SK-N-SH (cell line): ENCODE measurements around the gene TRIP13. TPM values are rescaled to one million over a fixed set of nuclear protein-coding genes. Genes with fewer than 3 reads are reported as not detected.
"Not testable (repeated sequence)": the region's sequence is repeated elsewhere in the genome, so short reads cannot be mapped to it uniquely, and the experiment has no call there.

Experiments used
- CTCF ChIA-PET: fragments of 300-600, 350-600 bp; formaldehyde crosslinking; extraction: SDS; loops from one replicate; lab custom pipeline; 2021; lab: Yijun Ruan, JAX
- POLR2A ChIA-PET: fragments of 350-600 bp; sonication (Branson Sonifier 250); formaldehyde crosslinking; extraction: SDS; loops from one replicate; lab custom pipeline; 2020; ENCODE audit warnings: antibody characterized with exemption, inconsistent platforms; lab: Yijun Ruan, JAX
- DNase-seq: peaks from one replicate; pipeline ENCODE4 v3.0.0; 2012
- H2AFZ ChIP-seq: fragments of 200-600 bp; sonication (generic); 2 replicates; pipeline ENCODE4 v1.8.1; 2016; ENCODE audit warnings: antibody characterized with exemption, mild to moderate bottlenecking, low read depth
- H3F3A ChIP-seq: fragments of 200-600 bp; sonication (generic); replicated peaks from 2 replicates; pipeline ENCODE3; 2016; ENCODE audit warnings: antibody characterized with exemption, mild to moderate bottlenecking; ENCODE audit not compliant: insufficient read depth
- H3K27ac ChIP-seq, 2 experiments: fragments of 200-500 bp in 1 of 2; fragments of 200-600 bp in 1 of 2; sonication (Bioruptor generic) in 1 of 2; sonication (generic), shearing (Covaris generic) in 1 of 2; 2 replicates each; pipeline versions ENCODE4 v1.5.1 to v1.6.1; 2014 to 2016; ENCODE audit warnings: low read depth in 2 of 2, inconsistent platforms in 1 of 2, low read length in 1 of 2, mild to moderate bottlenecking in 1 of 2, mixed read lengths in 1 of 2
- H3K27me3 ChIP-seq: fragments of 200-600 bp; sonication (generic), shearing (Covaris generic); 2 replicates; pipeline ENCODE4 v1.6.1; 2016; ENCODE audit warnings: mixed run types; ENCODE audit not compliant: insufficient read depth
- H3K36me3 ChIP-seq, 2 experiments: fragments of 200-500 bp in 1 of 2; fragments of 200-600 bp in 1 of 2; sonication (Bioruptor generic) in 1 of 2; sonication (generic) in 1 of 2; replicated peaks in 1 of 2; 2 replicates each; pipeline versions ENCODE3 to v1.5.1; 2014 to 2016; ENCODE audit warnings: low read length in 1 of 2, mild to moderate bottlenecking in 1 of 2; ENCODE audit not compliant: insufficient read depth in 2 of 2, control insufficient read depth in 1 of 2
- H3K4me1 ChIP-seq, 2 experiments: fragments of 200-500 bp in 1 of 2; fragments of 200-600 bp in 1 of 2; sonication (Bioruptor generic) in 1 of 2; sonication (generic), shearing (Covaris generic) in 1 of 2; 2 replicates each; pipeline versions ENCODE4 v1.5.1 to v1.6.1; 2014 to 2016; ENCODE audit warnings: low read depth in 1 of 2, low read length in 1 of 2, mixed run types in 1 of 2; ENCODE audit not compliant: insufficient read depth in 2 of 2, control insufficient read depth in 1 of 2
- H3K4me2 ChIP-seq: fragments of 200-600 bp; sonication (generic), shearing (Covaris generic); 2 replicates; pipeline ENCODE4 v1.6.1; 2017; ENCODE audit warnings: mixed run types
- H3K4me3 ChIP-seq, 2 experiments: fragments of 200-500 bp in 1 of 2; fragments of 200-600 bp in 1 of 2; sonication (Bioruptor generic) in 1 of 2; sonication (generic), shearing (Covaris generic) in 1 of 2; 2 replicates each; pipeline versions ENCODE4 v1.5.1 to v1.8.1; 2014 to 2016; ENCODE audit warnings: low read depth in 2 of 2, inconsistent platforms in 1 of 2, low read length in 1 of 2, mild to moderate bottlenecking in 1 of 2, mixed read lengths in 1 of 2, moderate library complexity in 1 of 2
- H3K79me2 ChIP-seq: fragments of 200-600 bp; sonication (generic); 2 replicates; pipeline ENCODE4 v1.8.1; 2017; ENCODE audit warnings: mild to moderate bottlenecking; ENCODE audit not compliant: insufficient read depth
- H3K9ac ChIP-seq: fragments of 200-600 bp; sonication (generic); 2 replicates; pipeline ENCODE4 v1.6.1; 2017; ENCODE audit warnings: mixed run types
- H3K9me2 ChIP-seq: fragments of 200-600 bp; sonication (generic); 2 replicates; pipeline ENCODE4 v1.6.1; 2017; ENCODE audit warnings: mixed run types
- H3K9me3 ChIP-seq: fragments of 200-600 bp; sonication (generic); 2 replicates; pipeline ENCODE4 v1.6.1; 2017; ENCODE audit warnings: mixed run types, mild to moderate bottlenecking, moderate library complexity
- H4K20me1 ChIP-seq: fragments of 200-600 bp; sonication (generic); 2 replicates; pipeline ENCODE4 v1.6.1; 2017; ENCODE audit warnings: mild to moderate bottlenecking, mixed run types; ENCODE audit not compliant: insufficient read depth
- CHD2 ChIP-seq: fragments of 150-350 bp; IDR thresholded peaks from 2 replicates; pipeline ENCODE4 v1.6.1; 2018; ENCODE audit warnings: low read length; ENCODE audit not compliant: partially characterized antibody
- CTCF ChIP-seq: fragments of 200-600 bp; sonication (generic); IDR thresholded peaks from 2 replicates; pipeline ENCODE4 v1.6.1; 2017; ENCODE audit warnings: antibody characterized with exemption, mild to moderate bottlenecking, moderate library complexity
- EZH2phosphoT487 ChIP-seq: fragments of 200-600 bp; sonication (generic); IDR thresholded peaks from 2 replicates; pipeline ENCODE4 v1.6.1; 2017; ENCODE audit warnings: low read depth, mixed run types, mild to moderate bottlenecking, antibody characterized with exemption, moderate library complexity, borderline replicate concordance
- FOSL2 ChIP-seq: IDR thresholded peaks from 2 replicates; pipeline ENCODE4 v1.4.0; 2012; ENCODE audit warnings: low read depth, mild to moderate bottlenecking, moderate library complexity, borderline replicate concordance
- MEF2A ChIP-seq: IDR thresholded peaks from 2 replicates; pipeline ENCODE4 v1.4.0; 2012; ENCODE audit warnings: low read depth, borderline replicate concordance
- NRF1 ChIP-seq: IDR thresholded peaks from 2 replicates; pipeline ENCODE4 v1.6.1; 2012; ENCODE audit warnings: low read depth, mild to moderate bottlenecking, low read length
- TAF1 ChIP-seq: IDR thresholded peaks from 2 replicates; pipeline ENCODE4 v1.6.1; 2012; ENCODE audit warnings: low read depth, mild to moderate bottlenecking, low read length, moderate library complexity, borderline replicate concordance
- WGBS: methylation state at CpG from one replicate; pipeline ENCODE4 v1.1.6; 2017; ENCODE audit warnings: low lambda C conversion rate; 5-methylcytosine and 5-hydroxymethylcytosine counted together
- polyA plus RNA-seq, 3 experiments: library from polyadenylated mRNA; depleted of rRNA; stranded (reverse); fragments of >200 nt; gene quantifications; 2 replicates each; pipeline ENCODE4 v1.2.3, GENCODE V29; 2012

The TRIP13 gene
- polyA plus RNA-seq, 1 of the 3 experiments (the other 2 are of a cell fraction): 24.1 TPM

- Histone ChIP-seq H3K9me3 (no peaks in the 10 kb centered on the region), H3K4me3 (no peak overlapping the region), H3K27me3 (0 out of 2 replicates have a peak, but pooled peaks cover 7% of the 10 kb centered on the region), H3K36me3 (no peaks in the 10 kb centered on the region), H3K27ac (no peak overlapping the region), H3K9ac (no peak overlapping the region), H4K20me1 (no peaks in the 10 kb centered on the region), H2AFZ (no peak overlapping the region), H3K4me1 (no peaks in the 10 kb centered on the region), H3K9me2 (no peaks in the 10 kb centered on the region), H3K4me2 (no peak overlapping the region), H3K79me2 (no peaks in the 10 kb centered on the region), H3F3A (no peaks in the 10 kb centered on the region)
- no peak for DNase-seq
- ChIA-PET POLR2A (no interaction called here), CTCF (interaction anchor here (1.2 to 9.2 kb wide), 2 partner anchors 241 to 247 kb away, joined by 5 to 119 read pairs; no protein-coding TSS in a partner anchor)
- 95% methylated on average over 26 of the region's 30 CpGs for WGBS
- no peak for TF ChIP-seq TAF1
- no peak for TF ChIP-seq NRF1
- TF ChIP-seq FOSL2: no peak
- no peak for TF ChIP-seq CHD2
- TF ChIP-seq EZH2phosphoT487: no peak
Observed at GRCh38 chr5:927172-928015, 34.7 kb downstream of the TRIP13 start.

- H3K27me3 ChIP-seq, H2AFZ ChIP-seq, H3K9me2 ChIP-seq, DNase-seq, H3K79me2 ChIP-seq, H3F3A ChIP-seq, H4K20me1 ChIP-seq, POLR2A ChIA-PET, H3K9ac ChIP-seq, H3K4me2 ChIP-seq, H3K4me1 ChIP-seq, H3K27ac ChIP-seq, H3K4me3 ChIP-seq, H3K9me3 ChIP-seq, H3K36me3 ChIP-seq: not testable (repeated sequence)
- CTCF ChIA-PET: interaction anchor here (0.8 to 1.0 kb wide), 2 partner anchors 26 to 238 kb away, joined by 3 read pairs; no protein-coding TSS in a partner anchor
Observed at GRCh38 chr5:929182-929581, 36.5 kb downstream of the TRIP13 start.

GRCh38 chr5:929596-929995, 36.9 kb downstream of the TRIP13 start:
- Histone ChIP-seq H3K9ac (no peak overlapping the region), H3K79me2 (no peaks in the 10 kb centered on the region), H3K4me3 (no peak overlapping the region), H3K27ac (no peak overlapping the region), H3F3A (no peaks in the 10 kb centered on the region), H3K27me3 (0 out of 2 replicates have a peak, but pooled peaks cover 7% of the 10 kb centered on the region), H3K9me3 (no peaks in the 10 kb centered on the region), H3K4me1 (no peaks in the 10 kb centered on the region), H2AFZ (no peak overlapping the region), H3K9me2 (no peaks in the 10 kb centered on the region), H3K4me2 (no peak overlapping the region), H3K36me3 (no peaks in the 10 kb centered on the region), H4K20me1 (no peaks in the 10 kb centered on the region)
- TF ChIP-seq CTCF: no peak
- no peak for TF ChIP-seq MEF2A
- TF ChIP-seq TAF1: no peak
- TF ChIP-seq NRF1: no peak
- TF ChIP-seq EZH2phosphoT487: no peak
- DNase-seq: no peak
- ChIA-PET POLR2A (no interaction called here), CTCF (interaction anchor here (0.8 kb wide), 1 partner anchor 27 kb away, joined by 3 read pairs; no protein-coding TSS in a partner anchor)
